GF-D8 (cell line): ENCODE results near the gene WWOX.

Experiments used
- DNase-seq: peaks from one replicate; lab custom pipeline; 2025; lab: John Stamatoyannopoulos, UW

WWOX gene

DNA sequence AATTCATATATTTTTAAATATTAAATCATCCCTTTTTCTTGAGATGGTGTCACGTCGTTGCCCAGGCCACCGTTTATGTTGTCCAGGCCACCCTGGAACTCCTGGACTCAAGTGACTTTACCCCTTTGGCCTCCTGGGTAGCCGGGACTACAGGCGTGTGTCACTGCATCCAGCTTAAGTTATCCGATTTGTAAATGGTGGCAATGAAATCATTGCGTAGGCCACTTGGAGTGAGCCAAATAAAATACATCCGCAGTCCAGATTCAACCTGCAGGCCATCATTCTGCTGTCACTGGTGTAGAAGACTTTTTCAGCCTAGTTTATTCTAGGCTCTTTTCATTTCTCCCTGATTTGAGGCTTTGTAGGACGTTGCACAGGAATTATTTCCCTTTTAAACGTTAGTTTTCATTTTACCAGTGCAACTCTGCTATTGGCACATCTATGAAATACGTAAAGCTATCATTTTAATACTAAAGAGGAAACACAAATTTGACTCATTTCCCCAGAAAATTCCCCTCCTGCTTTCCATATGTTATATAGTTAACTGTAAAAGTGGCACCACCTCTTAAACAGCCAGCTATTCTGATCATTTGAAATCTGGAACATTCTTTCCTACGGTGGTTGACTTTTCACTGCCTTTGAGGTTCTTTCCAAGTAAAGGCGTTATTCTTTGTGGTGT lies 1051.3 kb downstream of the WWOX start:
- DNase-seq = no peak

DNA sequence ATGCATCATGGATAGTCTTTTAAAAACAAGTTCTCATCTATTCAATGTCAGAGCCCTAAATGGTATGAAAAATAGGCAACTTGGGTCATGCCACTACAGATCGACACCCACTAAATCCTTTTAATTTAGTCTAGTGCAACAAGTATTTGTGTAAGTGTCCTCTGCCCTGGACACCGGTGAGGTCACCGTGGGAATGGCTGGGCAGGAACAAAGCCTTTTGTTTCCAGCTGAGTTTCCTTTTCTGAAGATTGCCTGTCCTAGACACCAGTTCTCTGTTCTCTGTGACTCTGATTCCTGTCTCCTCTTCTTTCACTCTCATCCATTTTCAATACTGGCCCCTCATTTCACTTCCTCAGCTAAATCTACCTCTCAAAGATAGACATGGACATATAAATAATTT lies 1054.6 kb downstream of the WWOX start:
- DNase-seq = no peak

DNA sequence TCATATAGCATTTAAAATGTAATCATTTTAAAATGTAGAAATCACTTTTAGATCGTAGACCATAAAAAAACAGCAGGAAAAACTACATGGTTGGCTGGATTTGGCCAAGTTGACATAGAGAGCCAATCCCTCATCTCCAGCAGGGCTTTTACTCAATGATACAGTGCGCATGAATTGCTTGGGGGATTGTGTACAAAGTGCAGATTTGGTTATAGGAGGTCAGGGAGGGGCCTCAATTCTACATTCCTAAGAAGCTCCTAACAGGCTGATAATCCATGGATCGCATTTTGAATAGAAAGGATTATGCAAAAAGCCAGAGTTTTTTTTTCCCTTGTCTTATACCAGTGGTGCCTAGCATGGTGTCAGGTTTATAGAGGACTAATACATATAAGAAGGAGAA lies 1056.0 kb downstream of the WWOX start:
- no peak for DNase-seq

DNA sequence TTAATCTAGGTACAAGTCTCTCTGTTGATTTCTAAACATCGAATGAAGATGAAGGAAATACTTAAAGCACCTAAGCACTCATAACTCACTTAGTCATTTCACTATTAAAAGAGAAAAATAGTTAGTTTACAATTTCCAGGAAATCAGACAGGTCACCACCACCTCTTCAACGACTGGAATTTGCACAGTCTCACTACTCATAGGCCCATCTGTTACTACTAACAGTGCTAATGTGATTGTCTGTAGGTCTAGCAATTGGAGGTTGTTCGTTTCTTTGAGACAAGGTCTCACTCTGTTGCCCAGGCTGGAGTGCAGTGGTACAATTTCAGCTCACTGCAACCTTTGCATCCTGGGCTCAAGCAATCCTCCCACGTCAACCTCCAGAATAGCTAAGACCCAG lies 1056.5 kb downstream of the WWOX start:
- DNase-seq = no peak

DNA sequence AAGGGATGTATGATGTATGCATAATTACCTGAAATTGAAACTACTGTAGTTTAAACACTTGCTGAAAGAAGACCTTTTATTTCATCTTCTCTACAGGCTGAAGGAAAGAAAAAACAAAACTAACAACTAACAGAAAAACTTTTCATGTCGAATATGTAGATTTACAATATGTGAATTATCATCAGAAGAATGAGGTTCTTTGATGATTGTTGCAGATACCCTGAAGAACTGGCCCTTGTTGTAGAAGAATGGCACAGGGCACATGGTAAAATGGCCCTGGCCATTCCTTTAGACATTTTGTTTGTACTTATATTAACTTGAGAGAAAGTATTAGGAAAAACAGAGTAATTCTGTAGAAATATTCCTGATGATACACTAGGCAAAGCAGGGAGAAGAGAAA lies 1057.3 kb downstream of the WWOX start:
- no peak for DNase-seq

DNA sequence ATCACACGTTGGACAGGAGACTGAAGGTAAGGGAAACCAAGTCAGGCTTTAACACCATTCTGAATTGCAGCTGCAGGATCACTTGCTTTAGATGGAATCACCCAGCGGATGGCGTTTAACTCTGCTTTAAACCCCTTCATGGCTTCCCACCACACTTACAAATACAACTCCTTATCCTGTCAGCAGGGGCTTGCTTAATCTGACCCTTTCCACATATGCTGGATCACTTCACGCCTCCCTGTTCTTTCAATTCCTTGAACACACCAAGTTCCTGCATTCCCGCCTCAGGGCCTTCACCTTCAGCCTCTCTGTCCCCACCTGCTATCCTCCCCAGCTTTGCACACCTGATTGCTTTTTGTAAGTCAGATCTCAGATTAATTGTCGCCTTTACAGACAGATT lies 1058.9 kb downstream of the WWOX start:
- DNase-seq = no peak

DNA sequence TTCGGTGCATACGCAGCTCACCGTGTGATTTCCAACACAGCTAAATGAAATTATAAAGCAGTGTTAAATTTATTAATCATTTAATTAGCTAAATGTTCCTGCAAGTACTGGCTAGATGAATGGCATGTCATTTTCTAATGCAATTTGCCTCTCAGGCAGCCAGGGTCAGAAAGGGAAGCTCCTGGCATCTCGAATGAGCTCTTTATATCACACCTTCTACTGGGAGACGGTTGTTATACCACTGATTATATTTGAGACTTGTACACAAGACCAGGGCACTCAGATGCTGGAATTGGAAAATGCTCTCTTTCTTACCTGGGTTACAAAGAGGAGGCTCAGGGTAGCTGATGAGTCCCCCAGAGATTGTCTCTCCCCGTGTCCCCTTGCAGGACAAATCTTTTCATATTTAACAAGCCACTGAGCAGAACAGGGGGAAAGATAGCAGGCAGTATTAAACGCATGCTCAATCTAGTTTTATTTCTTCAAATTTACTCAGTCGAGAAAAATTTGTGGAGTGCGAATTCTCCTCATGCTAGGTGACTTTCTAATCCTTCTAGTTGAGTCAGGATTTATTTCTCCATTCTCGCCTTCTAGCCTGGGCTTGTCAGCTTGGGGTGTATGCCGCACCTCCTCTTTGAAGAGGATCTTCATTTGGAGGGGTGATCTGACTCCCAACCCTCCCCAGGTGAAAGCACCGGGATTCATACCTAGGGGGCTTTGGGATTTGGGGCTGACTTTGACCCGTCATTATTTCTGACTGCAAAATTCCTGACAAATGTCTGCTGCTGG lies 1060.0 kb downstream of the WWOX start:
- no peak for DNase-seq

DNA sequence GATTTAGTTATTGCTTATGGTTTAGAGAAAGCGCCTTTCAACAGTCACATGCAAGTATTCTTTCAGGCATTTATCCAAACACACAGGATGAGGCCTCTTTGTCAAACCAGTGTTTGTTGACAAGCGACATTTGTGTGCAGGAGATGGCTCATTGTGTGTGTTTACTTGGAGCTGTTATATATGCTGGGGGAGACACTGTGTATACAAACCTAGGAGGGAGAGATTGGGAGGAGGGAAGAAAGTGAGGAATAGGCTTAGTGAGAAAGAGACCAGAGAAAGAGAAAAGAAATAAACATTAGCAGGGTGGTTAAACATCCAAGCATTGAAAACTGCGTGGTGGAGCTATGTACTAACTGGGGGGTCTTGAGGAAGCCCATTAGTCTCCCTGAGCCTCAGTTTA lies 1063.5 kb downstream of the WWOX start:
- no peak for DNase-seq

DNA sequence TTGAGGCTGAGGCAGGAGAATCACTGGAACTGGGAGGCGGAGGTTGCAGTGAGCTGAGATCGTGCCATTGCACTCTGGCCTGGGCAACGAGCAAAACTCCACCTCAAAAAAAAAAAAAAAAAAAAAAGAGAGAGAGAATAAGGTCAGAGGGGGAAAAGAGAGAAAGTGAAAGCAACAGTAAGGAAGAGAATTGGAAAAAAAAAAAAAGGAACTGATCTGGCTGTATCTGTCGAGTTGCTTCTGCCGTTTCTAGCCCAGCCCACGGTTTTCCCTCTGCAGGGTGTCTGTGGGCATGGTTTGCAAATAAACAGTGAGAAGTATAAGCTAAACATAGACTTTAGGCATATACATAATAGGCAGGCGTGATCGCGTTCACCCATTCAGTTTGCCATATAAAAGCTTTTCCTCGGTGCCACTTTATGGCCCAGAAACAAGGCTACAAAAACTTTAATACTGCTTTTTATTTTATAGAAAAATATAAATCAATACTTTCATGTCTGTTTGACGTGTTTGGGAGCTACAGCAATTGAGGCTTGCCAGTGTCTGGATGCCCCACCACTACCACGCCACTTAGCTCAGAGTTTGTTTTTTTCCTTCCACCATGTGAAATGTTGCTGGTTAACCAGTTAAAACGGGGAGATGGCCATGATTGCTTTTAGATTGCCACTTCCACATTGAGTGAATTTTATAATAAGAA lies 1064.4 kb downstream of the WWOX start:
- DNase-seq = no peak

DNA sequence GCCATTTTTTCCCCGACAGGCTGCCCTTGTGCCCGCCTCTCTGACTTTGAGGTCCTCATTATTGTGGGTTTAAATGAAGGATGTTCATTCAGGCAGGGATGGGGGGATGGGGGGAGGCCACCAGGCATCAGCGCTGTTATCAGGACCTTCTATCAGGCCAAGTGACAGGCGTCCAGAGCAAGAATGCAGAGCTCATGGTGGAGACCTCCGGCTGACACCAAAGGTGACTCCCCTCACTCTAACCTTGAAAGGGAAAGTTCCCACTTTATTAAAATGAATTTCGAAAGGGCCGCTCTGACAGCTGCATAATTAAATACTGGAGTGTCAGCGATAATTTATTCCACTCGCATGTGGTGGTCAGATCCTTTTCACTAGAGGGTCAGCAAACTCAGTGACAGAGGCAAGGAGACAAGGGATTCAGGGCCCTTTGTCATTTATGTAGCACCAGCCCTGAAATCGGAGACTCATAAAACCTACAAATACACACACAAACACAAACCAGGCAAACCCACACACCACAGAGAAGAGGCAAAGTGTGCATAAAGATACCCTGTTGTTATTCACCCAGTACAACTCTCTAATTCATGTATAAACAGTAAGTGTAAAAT lies 1065.0 kb downstream of the WWOX start:
- DNase-seq = no peak

DNA sequence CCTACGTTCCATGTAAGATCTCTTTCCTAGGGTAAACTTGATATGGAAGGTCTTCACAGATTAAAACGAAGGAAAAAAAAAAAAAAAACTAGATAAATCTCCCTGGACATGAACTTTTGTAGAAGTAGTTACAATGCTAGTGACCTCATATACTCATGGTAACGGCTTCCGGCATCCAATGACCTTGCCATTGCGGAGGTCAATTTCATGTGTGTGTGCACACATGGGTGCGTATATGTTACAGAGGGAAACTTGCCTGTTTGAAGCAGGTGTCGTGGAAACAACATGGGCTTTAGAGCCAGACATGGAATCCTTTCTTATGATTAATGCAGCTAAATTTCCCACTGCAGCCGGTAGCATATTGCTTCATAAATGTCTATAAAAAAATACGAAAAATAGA lies 1065.6 kb downstream of the WWOX start:
- no peak for DNase-seq

DNA sequence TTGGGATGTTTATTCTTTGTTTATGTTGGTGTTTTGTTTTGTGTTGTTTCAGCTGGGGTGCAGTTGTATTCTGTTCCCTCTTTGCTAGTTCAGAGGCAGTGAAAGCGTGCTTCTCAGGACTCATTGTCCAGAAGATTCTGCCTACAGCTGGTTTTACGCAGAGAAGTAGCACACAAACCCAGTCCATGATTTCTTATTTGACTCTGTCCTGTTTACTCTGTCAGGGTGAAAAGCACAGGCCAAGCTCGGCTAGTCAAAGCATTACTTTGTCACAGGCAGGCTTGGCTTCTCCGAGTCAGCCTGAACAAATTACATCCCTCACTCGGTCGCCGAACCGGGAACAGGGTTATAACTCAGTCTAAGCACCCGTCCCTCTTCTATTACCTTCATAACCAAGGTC lies 1066.1 kb downstream of the WWOX start:
- DNase-seq = no peak

DNA sequence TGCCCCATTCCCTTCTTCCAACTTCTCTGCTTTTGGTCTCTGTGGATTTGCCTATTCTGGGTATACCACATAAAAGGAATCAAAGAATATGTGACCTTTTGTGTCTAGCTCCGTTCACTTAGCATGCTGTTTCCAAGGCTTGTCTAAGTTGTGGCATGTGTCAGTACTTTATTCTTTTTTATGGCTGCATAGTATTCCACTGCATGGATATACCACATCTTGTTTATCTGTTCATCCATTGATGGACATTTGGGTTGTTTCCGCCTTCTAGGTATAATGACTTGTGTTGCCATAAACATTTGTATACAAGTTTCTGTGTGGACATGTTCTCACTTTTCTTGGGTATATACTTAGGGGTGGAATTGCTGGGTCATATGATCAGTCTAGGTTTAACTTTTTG lies 1068.4 kb downstream of the WWOX start:
- DNase-seq = no peak

DNA sequence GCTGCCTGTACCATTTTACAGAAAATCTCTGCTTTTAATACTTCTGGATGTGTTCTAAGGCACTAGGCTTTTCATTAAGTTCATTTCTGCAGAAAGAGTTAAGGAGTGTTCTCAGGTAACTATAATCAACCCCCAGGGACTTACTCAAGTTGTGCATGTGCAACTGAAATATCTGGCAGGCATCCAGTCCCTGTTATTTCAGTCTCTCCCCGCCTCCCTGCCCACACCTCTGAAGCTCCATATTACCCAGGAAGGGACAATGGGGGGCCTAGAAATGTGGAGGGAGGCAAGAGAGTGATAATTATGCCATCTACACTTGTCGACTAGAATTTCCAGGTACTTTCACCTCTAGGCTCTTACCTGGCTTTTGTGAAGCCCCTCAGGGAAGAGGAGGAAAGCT lies 1068.9 kb downstream of the WWOX start:
- no peak for DNase-seq

DNA sequence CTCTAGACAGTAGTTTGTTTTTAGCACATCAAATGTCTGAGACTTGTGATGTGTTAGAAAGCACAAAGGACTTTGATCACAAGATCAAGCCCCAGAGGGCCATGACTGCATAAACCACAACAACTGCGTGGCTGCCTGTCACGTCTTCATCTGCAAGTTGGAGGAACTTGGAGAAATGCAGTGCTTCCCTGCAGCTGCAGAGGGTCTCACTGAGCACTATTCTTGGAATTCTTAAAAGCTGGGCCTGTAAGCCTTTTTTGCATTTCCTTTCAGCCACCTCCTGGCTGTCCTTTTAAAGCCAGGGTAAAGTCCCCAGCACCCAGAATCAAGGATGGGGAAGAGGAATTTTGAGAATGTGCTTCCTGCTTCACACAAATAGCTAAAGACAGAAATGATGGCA lies 1069.8 kb downstream of the WWOX start:
- no peak for DNase-seq

DNA sequence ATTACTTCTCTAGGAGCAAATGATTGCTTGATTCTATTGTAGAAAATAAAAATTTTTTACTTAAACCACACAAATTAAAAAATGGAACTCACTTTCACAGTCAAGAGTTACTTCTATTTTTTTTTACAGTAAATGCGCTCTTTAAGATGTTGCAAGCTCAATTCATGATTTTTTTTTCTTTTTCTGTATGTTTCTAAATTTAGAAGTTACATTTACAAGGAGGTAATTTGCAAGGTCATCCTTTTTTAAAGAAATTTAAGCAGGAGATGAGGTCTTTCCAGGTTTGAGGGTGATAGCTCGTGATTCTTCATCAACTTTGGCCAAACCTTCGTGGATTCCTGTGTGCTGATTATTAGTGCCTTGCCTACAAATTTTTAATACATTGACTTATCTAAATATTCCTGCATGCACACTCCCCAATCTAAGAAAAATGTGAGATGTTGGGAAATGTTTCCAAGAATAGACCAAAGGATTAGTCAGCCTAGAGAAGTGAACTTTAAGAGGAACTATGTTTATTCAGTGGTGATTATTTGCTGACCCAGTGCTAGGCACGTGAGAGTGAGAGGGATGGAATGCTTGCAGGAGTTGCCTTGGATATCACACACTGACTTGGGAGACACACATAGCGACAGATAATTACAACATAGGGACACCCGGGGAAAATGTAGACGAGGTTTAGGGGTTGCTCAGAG lies 1071.2 kb downstream of the WWOX start:
- no peak for DNase-seq

DNA sequence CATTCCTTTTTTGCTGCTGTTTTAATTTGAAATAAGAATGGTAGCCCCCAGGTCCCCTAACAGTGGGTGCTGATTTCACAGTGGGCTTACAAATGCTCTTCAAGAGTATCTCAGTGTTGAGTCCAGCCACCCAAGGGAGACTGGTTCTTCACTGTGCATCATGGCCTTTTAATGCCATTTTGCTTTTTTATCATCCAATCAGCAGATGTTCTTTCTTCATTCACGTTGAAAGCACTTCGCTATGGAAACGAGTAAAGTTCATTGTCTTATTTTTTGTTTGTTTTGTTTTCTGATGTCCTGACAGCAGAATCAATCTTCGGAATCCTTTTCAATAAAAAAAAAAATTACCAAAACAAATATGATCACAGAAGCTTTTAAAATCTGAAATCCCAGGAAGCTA lies 1072.0 kb downstream of the WWOX start:
- no peak for DNase-seq

DNA sequence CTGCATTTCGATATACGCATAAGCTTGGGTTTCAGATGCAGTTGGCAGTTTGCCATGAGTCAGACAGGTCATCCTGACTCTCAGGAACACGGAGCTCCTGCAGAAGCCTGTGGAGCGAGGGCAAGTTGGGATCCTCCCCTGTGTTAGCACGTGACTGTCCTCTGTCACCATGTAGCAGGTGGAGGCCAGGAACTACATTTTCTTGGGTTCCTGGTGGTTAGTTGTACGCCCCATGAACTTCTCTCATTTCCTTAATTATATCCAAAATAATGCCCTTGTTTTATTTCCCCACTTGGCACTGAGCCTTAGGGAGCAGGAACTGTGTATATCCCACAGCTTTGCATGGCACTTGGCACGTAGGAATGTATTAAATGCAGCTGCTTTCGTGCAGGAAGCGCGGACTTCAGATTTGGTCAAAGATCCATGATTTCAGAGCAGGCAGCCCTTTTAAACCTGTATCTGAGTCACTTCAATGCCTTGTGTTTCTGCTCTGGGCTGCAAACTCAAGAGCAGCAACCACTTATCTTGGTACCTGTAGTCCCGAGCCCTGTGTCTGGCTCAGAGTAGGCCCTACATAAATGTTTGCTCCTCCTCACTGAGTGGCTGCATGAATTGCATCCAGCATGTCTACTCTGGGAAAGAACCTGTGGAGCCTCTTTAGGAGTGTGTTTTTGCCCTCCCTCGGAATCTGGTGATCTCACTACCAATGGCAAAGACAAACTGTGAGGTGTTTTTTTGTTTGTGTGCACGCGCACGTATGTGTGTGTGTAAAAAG lies 1072.7 kb downstream of the WWOX start:
- DNase-seq = no peak

DNA sequence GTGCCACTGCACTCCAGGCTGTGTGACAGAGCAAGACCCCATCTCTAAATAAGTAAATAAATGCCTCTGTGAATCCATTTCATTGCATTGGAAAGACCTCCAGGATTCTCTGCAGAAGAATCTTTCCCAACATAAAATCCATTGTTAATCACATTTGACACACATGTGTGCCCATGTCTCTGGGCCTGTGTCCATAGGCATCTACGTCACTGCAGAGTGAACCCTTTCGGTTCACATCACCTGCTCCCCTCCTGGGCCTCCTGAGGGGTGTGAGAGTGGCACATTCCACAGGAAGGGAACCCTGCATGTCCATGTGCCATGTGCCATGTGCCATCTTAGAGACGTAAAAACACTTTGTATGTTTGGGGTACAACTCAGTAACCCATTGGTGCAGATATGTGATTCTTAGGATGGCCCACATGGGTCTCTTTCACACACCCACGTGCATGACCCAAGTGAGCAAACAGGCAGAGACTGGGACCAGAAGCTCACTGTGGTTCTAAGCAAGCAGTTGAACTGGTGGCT lies 1073.6 kb downstream of the WWOX start:
- DNase-seq = no peak

DNA sequence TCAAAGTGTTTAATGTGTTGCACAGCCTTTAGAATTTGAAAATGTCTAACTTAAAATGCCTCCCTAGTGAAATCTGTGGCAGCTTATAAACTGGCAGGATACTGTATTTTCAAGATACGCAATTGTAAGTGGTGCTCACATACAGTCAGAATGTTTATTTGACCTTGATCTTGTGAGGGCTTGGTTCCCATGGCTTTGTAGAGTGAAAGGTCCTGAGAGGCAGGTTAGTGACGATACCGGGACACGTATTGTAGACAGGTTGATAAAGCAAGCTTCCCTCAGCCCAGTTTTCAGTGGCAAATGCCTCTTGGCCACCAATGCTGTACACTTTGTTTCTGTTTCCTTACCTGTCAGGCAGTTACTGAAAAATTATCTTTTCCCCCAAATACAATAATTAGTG lies 1074.5 kb downstream of the WWOX start:
- no peak for DNase-seq
